ENCODE results near the gene ARID1A. TPM values are rescaled to one million over a fixed set of nuclear protein-coding genes. Genes with fewer than 3 reads are reported as not detected.

The ARID1A gene
- total and polyA plus RNA-seq, 2 donors from 2014 or later, result 9.9 to 71.7 TPM

DNA sequence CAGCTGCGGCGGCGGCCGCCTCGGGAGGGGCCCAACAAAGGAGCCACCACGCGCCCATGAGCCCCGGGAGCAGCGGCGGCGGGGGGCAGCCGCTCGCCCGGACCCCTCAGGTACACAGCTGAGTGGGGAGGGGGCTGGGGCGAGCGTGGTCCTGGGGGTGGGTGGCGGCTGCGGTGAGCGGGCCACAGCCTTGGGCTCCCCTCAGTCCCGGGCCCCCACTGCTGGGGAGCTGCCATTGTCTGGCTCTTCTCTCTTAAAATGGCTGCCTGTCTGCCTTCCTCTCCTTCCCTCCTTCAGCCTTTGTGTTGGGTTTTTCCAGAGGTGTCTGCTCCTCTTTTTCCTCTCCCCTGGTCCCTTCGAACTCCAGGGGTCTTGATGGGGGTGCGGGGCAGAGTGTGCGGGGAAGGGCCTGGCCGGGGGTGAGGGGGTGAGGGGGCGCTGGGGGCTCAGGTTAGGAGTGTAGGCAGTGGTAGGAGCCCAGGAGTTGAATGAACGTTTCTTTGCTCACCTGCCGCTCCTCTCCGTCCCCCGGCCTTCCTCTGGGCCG is 1.7 kb downstream of the ARID1A start:
- H3K9me3 ChIP-seq (ENCODE audit: control insufficient read depth in 2 of 3, insufficient read depth in 1 of 3, low read length in 3 of 3), result no peaks in the 10 kb centered on the region
- peak overlapping the region; percentile 65 to 83 (median 78) for H3K4me3 ChIP-seq (ENCODE audit: low read length in 3 of 3)
- peak overlapping the region; percentile 89 to 90 for H3K27ac ChIP-seq (ENCODE audit: low read depth in 2 of 2, low read length in 2 of 2)
- H3K36me3 ChIP-seq (ENCODE audit: control insufficient read depth in 2 of 3, insufficient read depth in 3 of 3, low read length in 3 of 3), result no peaks in the 10 kb centered on the region
- peak in 4 of 5 donors; percentile 12 to 74 (median 41) for DNase-seq
- H3K4me1 ChIP-seq (ENCODE audit: control insufficient read depth in 2 of 3, insufficient read depth in 2 of 3, low read depth in 1 of 3, low read length in 3 of 3), result peaks cover 14 to 56% (median 48%) of the 10 kb centered on the region in 3 donors
- TF ChIP-seq, protein P1, sequence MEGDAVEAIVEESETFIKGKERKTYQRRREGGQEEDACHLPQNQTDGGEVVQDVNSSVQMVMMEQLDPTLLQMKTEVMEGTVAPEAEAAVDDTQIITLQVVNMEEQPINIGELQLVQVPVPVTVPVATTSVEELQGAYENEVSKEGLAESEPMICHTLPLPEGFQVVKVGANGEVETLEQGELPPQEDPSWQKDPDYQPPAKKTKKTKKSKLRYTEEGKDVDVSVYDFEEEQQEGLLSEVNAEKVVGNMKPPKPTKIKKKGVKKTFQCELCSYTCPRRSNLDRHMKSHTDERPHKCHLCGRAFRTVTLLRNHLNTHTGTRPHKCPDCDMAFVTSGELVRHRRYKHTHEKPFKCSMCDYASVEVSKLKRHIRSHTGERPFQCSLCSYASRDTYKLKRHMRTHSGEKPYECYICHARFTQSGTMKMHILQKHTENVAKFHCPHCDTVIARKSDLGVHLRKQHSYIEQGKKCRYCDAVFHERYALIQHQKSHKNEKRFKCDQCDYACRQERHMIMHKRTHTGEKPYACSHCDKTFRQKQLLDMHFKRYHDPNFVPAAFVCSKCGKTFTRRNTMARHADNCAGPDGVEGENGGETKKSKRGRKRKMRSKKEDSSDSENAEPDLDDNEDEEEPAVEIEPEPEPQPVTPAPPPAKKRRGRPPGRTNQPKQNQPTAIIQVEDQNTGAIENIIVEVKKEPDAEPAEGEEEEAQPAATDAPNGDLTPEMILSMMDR (IDR thresholded peaks at IDR 0.05; ENCODE audit: borderline replicate concordance, extremely low read depth, insufficient read depth), result no peak
- FAIRE-seq, result no peak
- H3K9ac ChIP-seq (ENCODE audit: low read length in 3 of 3), result peak overlapping the region; percentile 73 to 74 (median 74)
- no peaks in the 10 kb centered on the region for H3K27me3 ChIP-seq (ENCODE audit: control insufficient read depth, insufficient read depth, low read length)
- intact Hi-C loops (cut with DNase I), result no loop called here

DNA sequence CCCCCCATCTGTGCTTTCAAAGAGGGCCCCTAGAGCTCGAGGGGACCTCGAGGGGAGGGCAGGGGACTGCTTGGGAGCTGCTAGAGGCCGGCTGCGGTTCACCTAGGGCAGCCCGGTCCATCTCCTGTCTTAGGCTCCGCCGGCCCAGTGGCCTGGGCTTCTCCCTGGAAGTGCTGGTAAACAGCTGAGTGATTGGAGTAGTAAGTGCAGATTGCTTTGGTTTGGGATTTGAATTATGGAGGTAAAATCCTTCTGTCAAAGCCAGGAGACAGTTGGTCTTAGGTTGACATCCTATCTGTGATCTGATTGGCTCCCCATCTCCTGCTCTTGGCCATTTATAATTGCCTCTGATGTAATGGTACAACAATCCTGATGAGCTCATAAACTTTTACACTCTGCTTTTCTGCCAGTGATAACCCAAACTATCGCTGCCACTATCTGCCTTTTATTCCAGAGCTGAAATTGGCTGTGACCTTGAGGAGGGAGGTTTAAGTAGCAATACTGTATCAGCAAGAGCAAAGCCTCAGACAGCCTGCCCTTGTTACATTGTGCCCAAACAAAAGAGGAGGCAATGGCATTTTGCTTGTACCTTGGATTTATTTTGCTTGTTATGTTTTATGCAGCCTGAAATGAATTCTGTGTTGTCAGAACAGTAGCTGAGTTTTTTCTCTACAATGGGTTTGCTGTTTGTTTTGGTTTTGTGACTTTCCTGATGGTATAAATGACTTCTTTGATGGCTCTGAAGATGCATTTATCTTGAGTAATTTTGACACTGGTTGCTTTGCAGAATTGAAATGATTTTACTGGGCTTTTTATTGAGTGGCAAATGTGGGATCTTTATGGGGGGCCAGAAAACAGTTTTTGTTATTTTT is 2.4 kb downstream of the ARID1A start:
- peaks cover 14 to 63% (median 48%) of the 10 kb centered on the region in 3 donors for H3K4me1 ChIP-seq (ENCODE audit: control insufficient read depth in 2 of 3, insufficient read depth in 2 of 3, low read depth in 1 of 3, low read length in 3 of 3)
- H3K27ac ChIP-seq (ENCODE audit: low read depth in 2 of 2, low read length in 2 of 2), result peak overlapping the region; percentile 89 to 90
- H3K9ac ChIP-seq (ENCODE audit: low read length in 3 of 3), result peak overlapping the region; percentile 73 to 74 (median 74)
- peak overlapping the region; percentile 65 to 83 (median 78) for H3K4me3 ChIP-seq (ENCODE audit: low read length in 3 of 3)
- TF ChIP-seq, protein P1 (IDR thresholded peaks at IDR 0.05; ENCODE audit: borderline replicate concordance, extremely low read depth, insufficient read depth), result no peak
- H3K9me3 ChIP-seq (ENCODE audit: control insufficient read depth in 2 of 3, insufficient read depth in 1 of 3, low read length in 3 of 3), result no peaks in the 10 kb centered on the region
- H3K27me3 ChIP-seq (ENCODE audit: control insufficient read depth, insufficient read depth, low read length), result no peaks in the 10 kb centered on the region
- H3K36me3 ChIP-seq (ENCODE audit: control insufficient read depth in 2 of 3, insufficient read depth in 3 of 3, low read length in 3 of 3), result no peaks in the 10 kb centered on the region
- intact Hi-C loops (cut with DNase I), result no loop called here
- DNase-seq, result peak; percentile 69 to 96 (median 82)
- FAIRE-seq, result peak; percentile 88

DNA sequence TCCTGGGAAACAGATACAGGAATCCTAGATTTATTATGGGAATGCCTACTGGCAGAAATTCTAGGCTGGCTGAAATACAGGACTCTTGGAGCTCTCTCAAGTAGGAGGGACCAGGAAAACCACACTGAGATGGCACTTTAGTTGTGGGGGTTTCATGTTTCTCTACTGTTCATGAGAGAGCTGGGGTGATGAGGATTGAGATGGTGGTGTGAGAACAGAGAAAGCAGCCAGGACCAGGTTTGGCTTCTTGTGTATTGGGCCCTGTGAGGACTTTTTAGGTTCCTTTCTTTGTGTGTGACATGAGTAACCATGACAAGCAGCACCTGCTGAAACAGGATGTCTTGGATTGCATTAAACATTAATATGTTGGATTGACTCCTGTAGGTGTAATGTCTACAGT is 4.9 kb downstream of the ARID1A start:
- no peak overlapping the region for H3K9ac ChIP-seq (ENCODE audit: low read length in 3 of 3)
- peaks cover 14 to 51% (median 40%) of the 10 kb centered on the region in 3 donors for H3K4me1 ChIP-seq (ENCODE audit: control insufficient read depth in 2 of 3, insufficient read depth in 2 of 3, low read depth in 1 of 3, low read length in 3 of 3)
- no peaks in the 10 kb centered on the region for H3K36me3 ChIP-seq (ENCODE audit: control insufficient read depth in 2 of 3, insufficient read depth in 3 of 3, low read length in 3 of 3)
- TF ChIP-seq, protein P1 (IDR thresholded peaks at IDR 0.05; ENCODE audit: borderline replicate concordance, extremely low read depth, insufficient read depth), result no peak
- no peaks in the 10 kb centered on the region for H3K27me3 ChIP-seq (ENCODE audit: control insufficient read depth, insufficient read depth, low read length)
- H3K9me3 ChIP-seq (ENCODE audit: control insufficient read depth in 2 of 3, insufficient read depth in 1 of 3, low read length in 3 of 3), result no peaks in the 10 kb centered on the region
- intact Hi-C loops (cut with DNase I), result no loop called here
- no peak for FAIRE-seq
- no peak overlapping the region for H3K4me3 ChIP-seq (ENCODE audit: low read length in 3 of 3)
- H3K27ac ChIP-seq (ENCODE audit: low read depth in 2 of 2, low read length in 2 of 2), result no peak overlapping the region
- peak in 2 of 5 donors; percentile 30 to 49 for DNase-seq
